Stimulated activated CD8-positive, alpha-beta memory T cell treated with anti-CD3 and anti-CD28 coated beads, Interleukin-7, amount 100 ng/mL, for 4 hours (primary cell): Measurements from ENCODE around the gene KYNU.
"Not testable (repeated sequence)": the region's sequence is repeated elsewhere in the genome, so short reads cannot be mapped to it uniquely, and the experiment has no call there.

Experiments used
- DNase-seq, 2 donors: peaks; one replicate each; pipeline ENCODE4 v3.0.0-alpha.2; 2020; ENCODE audit warnings: low read depth in 2 of 2

Gene KYNU

GRCh38 chr2:142877216-142877838 lies at the start of gene KYNU:
Gene KYNU, plus strand, starts transcription at chr2:142877664. Its CDS starts 7,704 bp downstream, at chr2:142885368.
- no peak for DNase-seq

- no peak for DNase-seq
Observed at GRCh38 chr2:142834021-142834420, 43.4 kb upstream of the KYNU start.

GRCh38 chr2:142840436-142840835 lies 37.0 kb upstream of the KYNU start:
- DNase-seq, result no peak

GRCh38 chr2:142841788-142842187 lies 35.7 kb upstream of the KYNU start:
- no peak for DNase-seq

GRCh38 chr2:142842369-142842768 lies 35.1 kb upstream of the KYNU start:
- no peak for DNase-seq

GRCh38 chr2:142843731-142844130 lies 33.7 kb upstream of the KYNU start:
- DNase-seq, result no peak

- no peak for DNase-seq
Observed at GRCh38 chr2:142848023-142848606, 29.3 kb upstream of the KYNU start.

- no peak for DNase-seq
Observed at GRCh38 chr2:142849820-142850219, 27.6 kb upstream of the KYNU start.

GRCh38 chr2:142853912-142854311 lies 23.6 kb upstream of the KYNU start:
- DNase-seq, result no peak

GRCh38 chr2:142857256-142858164 lies 20.0 kb upstream of the KYNU start:
- no peak for DNase-seq

GRCh38 chr2:142858961-142859360 lies 18.5 kb upstream of the KYNU start:
- DNase-seq, result no peak

GRCh38 chr2:142862299-142862698 lies 15.2 kb upstream of the KYNU start:
- no peak for DNase-seq

GRCh38 chr2:142862847-142863246 lies 14.6 kb upstream of the KYNU start:
- no peak for DNase-seq

- no peak for DNase-seq
Observed at GRCh38 chr2:142863485-142863961, 13.9 kb upstream of the KYNU start.

GRCh38 chr2:142864605-142865004 lies 12.9 kb upstream of the KYNU start:
- not testable (repeated sequence) for DNase-seq

GRCh38 chr2:142865924-142866323 lies 11.5 kb upstream of the KYNU start:
- DNase-seq, result no peak

GRCh38 chr2:142866426-142866825 lies 11.0 kb upstream of the KYNU start:
- DNase-seq, result no peak

- no peak for DNase-seq
Observed at GRCh38 chr2:142867136-142867535, 10.3 kb upstream of the KYNU start.

- DNase-seq, result peak in 1 of 2 donors; percentile 9
Observed at GRCh38 chr2:142868229-142868762, 9.2 kb upstream of the KYNU start.

GRCh38 chr2:142869065-142869460 lies 8.4 kb upstream of the KYNU start:
- not testable (repeated sequence) for DNase-seq

GRCh38 chr2:142869461-142870106 lies 7.9 kb upstream of the KYNU start:
- no peak for DNase-seq

- no peak for DNase-seq
Observed at GRCh38 chr2:142870526-142870925, 6.9 kb upstream of the KYNU start.
